GM19043 (cell line): Measurements from ENCODE around the gene KIAA1210.
"Not testable (repeated sequence)": the region's sequence is repeated elsewhere in the genome, so short reads cannot be mapped to it uniquely, and the experiment has no call there.

ENCODE experiments used
- ATAC-seq: cut with Tn5 transposase; IDR thresholded peaks from one replicate; pipeline ENCODE4 v1.9.1; 2021; ENCODE audit warnings: low read depth; ENCODE audit not compliant: unreplicated experiment

The KIAA1210 gene

GRCh38 chrX:119041175-119041574 lies 86.4 kb downstream of the KIAA1210 start:
- ATAC-seq = no peak

- no peak for ATAC-seq
Measured at GRCh38 chrX:119040432-119040831, 87.2 kb downstream of the KIAA1210 start.

- ATAC-seq = no peak
Measured at GRCh38 chrX:119036107-119037029, 91.2 kb downstream of the KIAA1210 start.

GRCh38 chrX:119030990-119031389 lies 96.6 kb downstream of the KIAA1210 start:
- no peak for ATAC-seq

- ATAC-seq = not testable (repeated sequence)
Measured at GRCh38 chrX:119029656-119030055, 98.0 kb downstream of the KIAA1210 start.

GRCh38 chrX:119028733-119029330 lies 98.8 kb downstream of the KIAA1210 start:
- ATAC-seq = no peak
